SJCRH30 (cell line): Measurements from ENCODE around the gene KDM5B. TPM values are rescaled to one million over a fixed set of nuclear protein-coding genes. Genes with fewer than 3 reads are reported as not detected.
"Not testable (repeated sequence)": the region's sequence is repeated elsewhere in the genome, so short reads cannot be mapped to it uniquely, and the experiment has no call there.

Source experiments
- DNase-seq, 2 experiments: peaks; one replicate each; pipeline ENCODE4 v3.0.0-alpha.2; 2015 to 2020
- H3K27ac ChIP-seq: fragments of 250-450 bp; sonication (Bioruptor Pico); 2 replicates; pipeline ENCODE4 v1.5.1; 2020; ENCODE audit warnings: mild to moderate bottlenecking, moderate library complexity
- H3K27me3 ChIP-seq: fragments of 250-450 bp; sonication (Bioruptor Pico); 2 replicates; pipeline ENCODE4 v1.5.1; 2020; ENCODE audit warnings: mild to moderate bottlenecking, moderate library complexity
- H3K36me3 ChIP-seq: fragments of 250-450 bp; sonication (Bioruptor Pico); 2 replicates; pipeline ENCODE4 v1.5.1; 2020; ENCODE audit warnings: mild to moderate bottlenecking, moderate library complexity
- H3K4me1 ChIP-seq: fragments of 250-450 bp; sonication (Bioruptor Pico); 2 replicates; pipeline ENCODE4 v1.5.1; 2020; ENCODE audit warnings: mild to moderate bottlenecking, moderate library complexity
- H3K4me3 ChIP-seq: fragments of 250-450 bp; sonication (Bioruptor Pico); 2 replicates; pipeline ENCODE4 v1.5.1; 2020; ENCODE audit warnings: mild to moderate bottlenecking, moderate library complexity
- H3K9me3 ChIP-seq: fragments of 250-450 bp; sonication (Bioruptor Pico); replicated peaks from 2 replicates; pipeline ENCODE4 v1.5.1; 2020; ENCODE audit warnings: mild to moderate bottlenecking, moderate library complexity
- total RNA-seq: library from RNA; depleted of rRNA; stranded (reverse); fragments of >200 nt; shearing (Covaris generic); gene quantifications from 2 replicates; pipeline ENCODE4 v1.2.3, GENCODE V29; 2014

Gene KDM5B
- total RNA-seq, 1 experiment from 2014 or later, result 37.0 TPM

DNA sequence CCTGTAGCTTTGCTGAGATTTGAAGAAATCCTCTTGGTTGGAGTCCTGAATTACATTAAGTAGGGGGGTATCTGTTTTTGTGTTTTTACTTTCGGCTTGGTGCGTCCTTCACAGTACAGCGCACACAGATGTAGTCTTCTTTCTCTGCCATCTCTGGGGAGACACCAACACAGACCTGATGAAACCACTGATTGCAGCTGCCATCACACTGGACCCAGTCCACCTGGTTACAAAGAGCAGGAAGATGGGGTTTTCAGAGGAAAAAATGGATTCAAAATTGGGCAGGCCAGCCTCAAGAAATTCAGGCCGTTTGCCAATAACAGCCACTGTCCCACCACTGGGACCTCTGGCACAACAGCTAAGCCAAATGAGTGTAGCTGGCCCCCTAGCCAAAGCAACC, 79.3 kb downstream of the KDM5B start:
- Histone ChIP-seq H3K27ac (no peak overlapping the region), H3K27me3 (no peaks in the 10 kb centered on the region), H3K36me3 (peaks cover 8% of the 10 kb centered on the region), H3K4me3 (no peak overlapping the region), H3K4me1 (no peaks in the 10 kb centered on the region), H3K9me3 (no peaks in the 10 kb centered on the region)
- no peak for DNase-seq

GRCh38 chr1:202725526-202725925, 82.7 kb downstream of the KDM5B start:
- Histone ChIP-seq H3K36me3 (no peaks in the 10 kb centered on the region), H3K27me3 (no peaks in the 10 kb centered on the region), H3K9me3 (no peaks in the 10 kb centered on the region), H3K4me3 (no peak overlapping the region), H3K27ac (no peak overlapping the region), H3K4me1 (no peaks in the 10 kb centered on the region)
- no peak for DNase-seq

DNA sequence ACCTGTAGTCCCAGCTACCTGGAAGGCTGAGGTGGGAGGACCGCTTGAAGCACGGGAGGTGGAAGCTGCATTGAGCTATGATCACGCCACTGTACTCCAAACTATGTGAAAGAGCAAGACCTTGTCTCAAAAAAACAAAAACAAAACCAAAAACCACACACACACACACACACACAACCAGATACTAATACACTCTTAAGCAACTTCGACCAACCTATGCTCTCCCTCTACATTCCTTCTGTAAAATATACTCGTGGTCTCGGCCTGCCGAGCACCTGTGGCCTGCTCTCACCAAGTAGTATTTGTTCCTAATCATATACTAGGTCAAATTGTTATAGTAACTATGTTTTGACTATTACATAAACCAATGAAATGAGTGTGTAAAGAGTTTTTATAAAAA, 84.5 kb downstream of the KDM5B start:
- no peaks in the 10 kb centered on the region for H3K36me3 ChIP-seq
- H3K27ac ChIP-seq, result no peak overlapping the region
- no peaks in the 10 kb centered on the region for H3K9me3 ChIP-seq
- DNase-seq, result no peak
- no peaks in the 10 kb centered on the region for H3K4me1 ChIP-seq
- no peak overlapping the region for H3K4me3 ChIP-seq
- H3K27me3 ChIP-seq, result no peaks in the 10 kb centered on the region

- not testable (repeated sequence) for H3K9me3 ChIP-seq, H3K27me3 ChIP-seq, H3K4me3 ChIP-seq, H3K36me3 ChIP-seq, DNase-seq, H3K4me1 ChIP-seq, H3K27ac ChIP-seq
Measured at GRCh38 chr1:202723046-202723445, 85.2 kb downstream of the KDM5B start.

DNA sequence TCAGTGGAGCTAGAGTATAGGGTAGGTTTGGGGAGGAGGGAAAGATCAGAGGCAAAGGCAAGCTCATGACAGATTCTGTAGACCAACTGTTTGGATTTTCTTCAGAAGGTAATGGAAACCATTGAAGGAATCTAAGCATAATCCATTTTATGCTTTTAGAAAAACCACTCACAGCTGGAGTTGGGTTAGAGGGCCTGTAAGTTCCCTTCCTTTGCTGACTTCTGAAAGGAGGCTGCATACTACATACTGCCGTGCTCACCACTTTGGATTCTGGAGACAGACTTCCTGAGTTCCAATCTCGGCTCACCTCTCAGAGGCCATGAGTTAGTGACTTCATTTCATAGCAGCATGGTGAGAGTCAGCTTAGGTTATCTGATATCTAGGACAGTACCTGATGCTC, 91.6 kb downstream of the KDM5B start:
- no peaks in the 10 kb centered on the region for H3K9me3 ChIP-seq
- H3K4me1 ChIP-seq, result no peaks in the 10 kb centered on the region
- H3K36me3 ChIP-seq, result no peaks in the 10 kb centered on the region
- no peak for DNase-seq
- H3K27ac ChIP-seq, result no peak overlapping the region
- H3K4me3 ChIP-seq, result no peak overlapping the region
- peaks cover 10% of the 10 kb centered on the region for H3K27me3 ChIP-seq

- H3K27me3 ChIP-seq, result peaks cover 33% of the 10 kb centered on the region
- H3K9me3 ChIP-seq, H3K4me3 ChIP-seq, DNase-seq, H3K4me1 ChIP-seq, H3K27ac ChIP-seq, H3K36me3 ChIP-seq: not testable (repeated sequence)
Measured at GRCh38 chr1:202714202-202714601, 94.0 kb downstream of the KDM5B start.

DNA sequence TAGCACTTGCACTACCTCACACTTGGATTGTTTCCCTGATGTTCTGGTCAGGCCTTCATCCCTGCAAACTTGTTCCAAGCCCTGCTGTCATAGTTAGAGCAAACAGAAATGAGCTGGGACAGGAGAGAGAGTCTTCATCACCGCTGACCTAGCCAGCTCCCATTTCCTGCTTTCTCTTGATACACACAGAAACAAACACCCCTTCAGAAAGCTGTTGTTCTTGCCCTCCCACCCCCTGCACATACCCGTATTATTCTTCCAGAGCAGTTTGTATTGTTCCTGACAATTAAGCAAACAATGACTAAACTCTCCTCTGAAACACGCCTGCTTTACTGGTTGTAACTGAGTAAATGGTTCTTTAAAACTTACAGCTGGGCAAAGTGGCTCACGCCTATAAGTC, 95.1 kb downstream of the KDM5B start:
- DNase-seq, result no peak
- Histone ChIP-seq H3K4me1 (no peaks in the 10 kb centered on the region), H3K27me3 (peaks cover 41% of the 10 kb centered on the region), H3K36me3 (no peaks in the 10 kb centered on the region), H3K9me3 (no peaks in the 10 kb centered on the region), H3K27ac (no peak overlapping the region), H3K4me3 (no peak overlapping the region)

DNA sequence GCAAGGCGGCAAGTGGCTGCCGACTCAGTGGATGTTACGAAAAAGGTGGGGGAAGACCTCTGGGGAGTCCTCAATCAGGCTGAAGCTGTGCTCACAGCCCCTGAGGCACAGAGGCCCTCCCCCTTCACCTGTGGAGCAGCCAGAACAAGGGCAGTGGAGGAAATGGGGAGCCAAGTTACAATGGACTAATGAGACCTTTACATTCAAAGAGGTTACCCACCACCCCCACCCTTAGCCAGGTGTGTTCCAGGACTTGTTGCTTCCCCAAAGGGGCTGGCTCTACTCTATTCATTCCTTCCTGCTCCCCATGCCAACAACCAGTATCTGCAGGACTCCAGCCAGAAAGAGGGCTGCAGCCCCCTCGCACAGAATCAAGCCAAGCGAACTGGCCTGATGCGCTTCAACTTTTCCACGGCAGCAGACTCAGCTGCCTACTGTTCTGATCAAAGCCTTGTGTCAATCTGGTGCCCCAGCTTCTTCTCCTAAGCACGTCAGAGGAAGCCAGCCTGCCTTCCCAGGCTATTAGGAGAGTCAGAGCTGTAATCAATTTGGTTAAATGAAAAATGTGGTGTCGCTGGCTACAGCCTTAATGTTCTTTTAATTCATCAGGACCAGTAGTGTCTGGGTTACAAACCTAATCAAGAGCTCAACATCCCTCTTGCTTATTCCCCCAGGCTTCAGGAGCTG, 96.1 kb downstream of the KDM5B start:
- H3K4me1 ChIP-seq, result no peaks in the 10 kb centered on the region
- peaks cover 33% of the 10 kb centered on the region for H3K27me3 ChIP-seq
- no peaks in the 10 kb centered on the region for H3K36me3 ChIP-seq
- no peak for DNase-seq
- no peak overlapping the region for H3K27ac ChIP-seq
- H3K9me3 ChIP-seq, result no peaks in the 10 kb centered on the region
- H3K4me3 ChIP-seq, result no peak overlapping the region

- H3K9me3 ChIP-seq, result no peaks in the 10 kb centered on the region
- H3K27ac ChIP-seq, result no peak within 1 kb of the TSS
- H3K36me3 ChIP-seq, result no peaks in the 10 kb centered on the region
- no peaks in the 10 kb centered on the region for H3K4me1 ChIP-seq
- H3K27me3 ChIP-seq, result peaks cover 37% of the 10 kb centered on the region
- peak within 1 kb of the TSS; percentile 18; the same call in 1 of the 2 replicates for H3K4me3 ChIP-seq
- peak in 1 of 2 experiments; percentile 12 for DNase-seq
Measured at GRCh38 chr1:202710070-202711045, 97.9 kb downstream of the KDM5B start, which contains the start of gene SYT2. TSS of gene SYT2 (minus strand) at chr1:202710454. CDS start at chr1:202605772, 104,682 bp downstream.

- Histone ChIP-seq H3K9me3 (no peaks in the 10 kb centered on the region), H3K27me3 (peaks cover 44% of the 10 kb centered on the region), H3K4me3 (no peak overlapping the region), H3K36me3 (no peaks in the 10 kb centered on the region), H3K27ac (no peak overlapping the region), H3K4me1 (no peaks in the 10 kb centered on the region)
- no peak for DNase-seq
Measured at GRCh38 chr1:202709276-202710041, 98.8 kb downstream of the KDM5B start.

DNA sequence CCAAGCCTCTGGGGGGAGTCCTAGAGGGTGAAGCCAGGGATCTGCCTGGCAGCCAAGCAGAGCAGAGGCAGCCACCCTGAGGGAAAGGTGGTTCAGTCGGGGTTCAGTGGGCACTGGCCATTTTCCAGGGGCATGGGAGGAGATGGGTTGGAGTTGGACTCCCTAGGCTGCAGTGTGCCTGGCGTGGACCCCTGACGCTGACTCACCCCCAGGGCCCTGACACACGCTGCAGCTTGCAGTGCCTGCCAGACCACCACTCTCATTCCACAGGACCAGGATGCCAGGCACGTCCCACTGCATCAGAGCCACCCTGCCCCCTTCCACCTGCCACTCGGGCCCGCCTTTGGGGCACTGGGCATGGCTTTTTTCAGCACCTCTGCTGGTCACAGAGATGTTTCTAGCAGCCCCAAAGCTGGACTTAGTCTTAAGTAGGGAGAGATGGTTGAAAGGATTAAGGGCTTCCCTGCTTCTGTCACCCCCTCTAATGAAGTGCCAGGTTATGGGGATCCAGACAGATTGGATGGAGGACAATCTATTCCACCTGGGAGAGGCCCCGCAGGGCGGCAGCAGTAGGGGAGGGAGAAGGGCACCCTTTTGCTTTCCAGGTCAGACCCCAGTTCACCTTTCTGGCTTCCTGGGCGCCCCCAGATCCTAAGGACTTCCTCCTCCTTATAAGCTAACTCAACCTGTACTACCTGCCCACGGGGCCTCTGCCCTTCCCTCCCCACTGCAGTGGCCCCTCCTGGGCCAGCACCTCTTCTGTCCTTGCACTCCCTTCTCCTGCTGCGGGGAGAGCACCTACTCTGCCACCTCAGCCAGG, 99.6 kb downstream of the KDM5B start:
- Histone ChIP-seq H3K27ac (no peak overlapping the region), H3K4me3 (no peak overlapping the region), H3K9me3 (no peaks in the 10 kb centered on the region), H3K4me1 (no peaks in the 10 kb centered on the region), H3K36me3 (no peaks in the 10 kb centered on the region), H3K27me3 (peaks cover 51% of the 10 kb centered on the region)
- no peak for DNase-seq

GRCh38 chr1:202706851-202707250, 101.4 kb downstream of the KDM5B start:
- no peak overlapping the region for H3K27ac ChIP-seq
- no peak overlapping the region for H3K4me3 ChIP-seq
- H3K4me1 ChIP-seq, result no peaks in the 10 kb centered on the region
- H3K27me3 ChIP-seq, result peaks cover 61% of the 10 kb centered on the region
- H3K9me3 ChIP-seq, result no peaks in the 10 kb centered on the region
- no peaks in the 10 kb centered on the region for H3K36me3 ChIP-seq
- no peak for DNase-seq

GRCh38 chr1:202704601-202705000, 103.6 kb downstream of the KDM5B start:
- H3K36me3 ChIP-seq, result no peaks in the 10 kb centered on the region
- H3K9me3 ChIP-seq, result no peaks in the 10 kb centered on the region
- H3K27me3 ChIP-seq, result peaks cover 56% of the 10 kb centered on the region
- H3K4me1 ChIP-seq, result no peaks in the 10 kb centered on the region
- no peak for DNase-seq
- H3K27ac ChIP-seq, result no peak overlapping the region
- H3K4me3 ChIP-seq, result no peak overlapping the region

GRCh38 chr1:202703191-202703590, 105.0 kb downstream of the KDM5B start:
- no peak for DNase-seq
- Histone ChIP-seq H3K27me3 (peaks cover 44% of the 10 kb centered on the region), H3K9me3 (no peaks in the 10 kb centered on the region), H3K36me3 (no peaks in the 10 kb centered on the region), H3K27ac (no peak overlapping the region), H3K4me1 (no peaks in the 10 kb centered on the region), H3K4me3 (no peak overlapping the region)
